Activated effector memory CD4-positive, alpha-beta T cell treated with Interleukin-2 at 50 U/mL for 16 hours (primary cell): ENCODE measurements around the gene P4HA2.
"Not testable (repeated sequence)": the region's sequence is repeated elsewhere in the genome, so short reads cannot be mapped to it uniquely, and the experiment has no call there.

Experiments
- DNase-seq: peaks from one replicate; pipeline ENCODE4 v3.0.0-alpha.2; 2020

P4HA2 gene

DNA sequence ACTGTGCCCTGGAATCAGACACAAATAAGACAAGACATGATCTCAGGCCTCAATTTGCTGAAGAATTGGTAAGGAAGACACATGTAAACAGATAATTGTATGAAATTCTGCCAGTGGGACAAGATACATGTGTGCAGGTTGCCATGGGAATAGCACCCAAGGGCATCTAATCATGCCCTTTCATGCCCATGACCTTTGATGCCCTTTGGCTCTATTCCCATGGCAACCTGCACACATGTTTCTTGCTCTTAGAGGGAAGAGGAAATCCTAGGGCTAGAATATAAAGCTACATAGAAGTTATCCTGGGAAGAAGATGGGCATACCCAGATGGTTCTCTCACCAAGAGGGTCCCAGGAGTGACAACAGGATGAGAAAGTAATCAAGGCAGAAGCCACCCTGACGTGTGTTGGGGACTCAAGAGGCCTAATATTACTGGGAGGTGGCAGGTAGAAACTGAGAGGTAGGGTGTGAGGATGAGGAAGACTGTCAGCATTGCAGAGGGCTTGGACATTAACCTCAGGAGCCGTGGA lies 34.4 kb downstream of the P4HA2 start:
- DNase-seq, result no peak

DNA sequence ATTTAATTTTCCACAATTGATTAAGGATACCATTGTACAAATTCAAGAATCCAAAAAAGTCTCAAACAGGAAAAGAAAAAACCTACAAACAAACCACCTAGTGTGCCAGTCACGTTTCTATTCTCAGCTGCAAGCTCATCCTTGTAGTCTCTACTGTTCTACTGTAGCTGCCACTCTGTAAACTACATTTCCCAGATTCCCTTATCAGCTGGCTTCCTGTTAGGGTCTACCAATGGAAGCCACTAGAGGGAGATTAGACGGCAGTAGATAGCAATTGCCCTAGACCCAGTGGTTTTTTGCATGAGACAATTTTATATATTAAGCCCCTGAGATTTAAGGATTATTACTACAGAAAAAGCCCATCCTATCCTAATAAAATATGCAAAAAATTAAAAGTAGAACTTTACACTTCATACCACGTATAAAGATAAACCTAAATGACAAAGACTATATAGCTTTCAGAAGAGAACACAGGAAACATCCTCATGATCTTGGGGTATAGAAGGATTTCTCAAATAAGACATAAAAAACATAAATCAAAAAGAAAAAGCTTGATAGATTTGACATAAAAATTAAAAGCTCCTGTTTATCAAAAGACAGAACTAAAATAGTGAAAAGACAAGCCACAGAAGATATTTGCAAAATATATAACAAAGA lies 37.4 kb downstream of the P4HA2 start:
- DNase-seq, result no peak

DNA sequence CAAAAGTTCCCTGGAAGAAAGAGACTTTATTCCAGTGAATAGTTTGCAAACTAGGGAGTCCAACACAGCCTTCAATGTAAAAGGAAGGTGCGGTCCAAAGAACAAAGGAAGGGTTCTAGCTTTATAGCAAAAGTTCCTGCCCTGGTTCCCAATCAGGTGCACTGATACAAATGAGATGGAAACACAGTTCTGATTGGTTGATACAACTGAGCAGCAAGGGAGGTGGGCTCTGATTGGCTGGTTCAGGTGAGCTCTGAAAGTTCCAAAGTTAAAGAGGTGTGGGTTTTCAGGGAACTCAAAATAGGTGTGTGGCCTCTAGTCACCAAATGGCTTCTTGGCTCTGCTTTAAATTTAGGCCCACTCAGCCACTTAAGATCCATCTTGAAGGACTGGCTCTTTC lies 43.1 kb downstream of the P4HA2 start:
- no peak for DNase-seq

DNA sequence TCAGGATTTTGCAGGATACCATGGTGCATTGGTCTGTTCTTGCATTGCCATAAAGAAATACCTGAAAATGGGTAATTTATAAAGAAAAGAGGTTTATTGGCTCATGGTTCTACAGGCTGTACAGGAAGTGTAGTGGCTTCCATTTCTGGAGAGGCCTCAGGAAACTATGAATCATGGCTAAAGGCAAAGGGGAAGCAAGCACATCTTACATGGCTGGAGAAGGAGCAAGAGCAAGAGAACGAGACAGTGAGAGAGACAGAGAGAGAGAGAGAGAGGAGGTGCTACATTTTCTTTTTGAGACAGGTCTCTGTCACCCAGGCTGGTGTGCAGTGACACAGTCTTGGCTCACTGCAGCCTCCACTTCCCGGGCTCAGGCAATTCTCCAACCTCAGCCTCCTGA lies 43.9 kb downstream of the P4HA2 start:
- DNase-seq, result no peak

DNA sequence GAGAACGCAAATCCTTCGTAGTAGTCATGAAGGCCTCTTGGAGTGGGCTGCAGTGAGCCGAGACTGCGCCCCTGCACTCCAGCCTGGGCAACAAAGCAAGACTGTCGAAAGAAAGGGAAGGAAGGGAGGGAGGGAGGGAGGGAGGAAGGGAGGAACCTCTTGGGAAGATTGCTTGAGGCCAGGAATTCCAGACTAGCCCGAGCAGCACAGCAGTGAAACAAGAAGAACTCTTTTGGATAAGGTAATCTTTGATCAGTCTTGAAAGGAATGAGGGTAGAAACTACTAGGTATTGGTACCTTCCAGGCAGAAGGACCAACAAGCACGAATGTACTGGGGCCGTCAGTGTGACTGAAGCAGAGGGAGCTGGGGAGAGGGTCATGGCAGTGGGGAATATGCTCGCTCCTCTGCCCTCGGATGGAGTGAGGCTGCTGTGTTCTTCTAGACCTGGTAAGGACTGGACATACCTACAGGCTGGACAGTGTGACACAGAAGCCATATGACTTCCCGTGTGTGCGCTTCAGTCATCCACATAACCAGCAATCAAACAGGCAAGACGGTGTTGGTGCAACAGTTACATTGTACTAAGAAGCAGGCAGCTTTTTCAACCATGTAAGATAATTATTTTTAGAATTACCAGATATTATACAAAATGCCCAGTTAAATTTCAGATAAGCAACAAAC lies 45.2 kb downstream of the P4HA2 start:
- no peak for DNase-seq

DNA sequence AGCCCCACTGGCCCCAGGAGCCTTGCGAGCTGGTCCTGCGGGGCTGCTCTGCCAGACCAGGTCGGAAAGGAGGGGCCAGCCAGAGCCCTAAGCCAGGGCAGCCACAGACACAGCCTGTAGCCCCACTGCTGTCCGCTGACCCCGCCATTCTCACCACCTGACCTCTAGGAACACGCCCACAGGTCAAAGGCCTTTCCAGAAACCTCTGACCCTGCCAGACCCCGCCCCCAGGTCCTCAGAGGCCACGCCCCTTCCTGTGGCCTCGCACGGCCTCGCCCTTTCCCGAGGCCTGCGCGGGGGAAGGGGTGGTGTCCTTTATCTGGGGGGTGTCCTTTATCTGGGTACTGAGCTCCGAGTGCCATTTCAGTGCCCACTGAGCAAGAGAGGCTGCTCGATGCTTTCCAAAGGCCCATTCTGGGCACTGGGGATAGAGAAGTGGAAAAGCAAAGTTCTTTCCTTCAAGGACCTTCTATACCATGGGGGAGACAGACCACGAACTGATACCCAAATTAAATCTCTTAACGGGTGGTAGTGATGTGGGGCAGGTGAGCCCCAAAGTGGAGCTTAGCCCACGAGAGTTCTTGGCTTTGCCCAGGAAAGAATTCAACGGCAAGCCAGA lies 46.5 kb downstream of the P4HA2 start:
- no peak for DNase-seq

DNA sequence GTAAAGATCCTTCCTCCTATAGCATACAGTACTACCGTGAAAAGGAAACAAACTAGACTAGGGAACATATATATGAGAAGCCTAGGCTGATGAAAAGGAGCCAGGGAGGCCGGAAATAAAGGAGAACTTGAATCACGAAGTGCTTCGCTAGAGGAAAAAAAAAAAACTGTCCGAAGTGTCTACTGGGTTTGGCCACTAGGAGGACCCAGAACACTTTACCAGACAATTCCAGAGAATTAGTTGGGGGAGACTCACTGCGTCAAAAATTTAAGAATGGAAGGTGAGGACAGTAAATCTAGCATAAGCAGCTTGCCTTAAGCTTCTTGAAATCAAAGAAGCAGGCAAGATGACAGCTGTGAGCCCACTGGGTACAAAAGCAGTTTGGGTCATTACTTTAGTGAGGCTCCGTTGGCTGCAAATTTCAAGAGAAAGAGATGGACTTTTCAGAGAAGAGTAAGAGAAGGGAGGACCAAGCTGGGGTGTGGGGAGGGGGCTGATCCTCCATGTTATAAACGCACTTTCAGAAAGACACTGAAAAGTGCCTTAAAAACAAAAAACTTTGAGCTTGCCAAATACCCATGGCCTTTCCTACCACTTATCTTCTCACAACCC lies 47.4 kb downstream of the P4HA2 start:
- DNase-seq, result no peak

DNA sequence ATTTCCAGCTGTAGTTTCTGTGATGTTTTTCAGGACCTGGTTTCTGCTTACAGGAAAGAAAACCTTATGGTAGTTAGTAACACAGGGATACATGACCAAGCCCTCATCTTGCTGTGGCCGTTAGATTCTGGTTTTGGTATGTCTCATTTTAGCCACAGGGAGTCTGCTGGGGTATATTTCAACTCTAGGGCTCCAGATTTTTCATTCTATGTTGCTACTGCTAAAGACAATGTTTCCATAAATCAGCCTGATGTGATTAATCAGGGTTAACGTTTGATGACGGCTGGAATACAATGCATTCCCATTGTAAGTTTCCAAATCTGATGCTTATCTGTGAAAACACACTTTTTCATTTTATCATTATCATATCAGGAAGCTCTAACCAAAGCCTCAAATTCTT lies 48.2 kb downstream of the P4HA2 start:
- no peak for DNase-seq

DNA sequence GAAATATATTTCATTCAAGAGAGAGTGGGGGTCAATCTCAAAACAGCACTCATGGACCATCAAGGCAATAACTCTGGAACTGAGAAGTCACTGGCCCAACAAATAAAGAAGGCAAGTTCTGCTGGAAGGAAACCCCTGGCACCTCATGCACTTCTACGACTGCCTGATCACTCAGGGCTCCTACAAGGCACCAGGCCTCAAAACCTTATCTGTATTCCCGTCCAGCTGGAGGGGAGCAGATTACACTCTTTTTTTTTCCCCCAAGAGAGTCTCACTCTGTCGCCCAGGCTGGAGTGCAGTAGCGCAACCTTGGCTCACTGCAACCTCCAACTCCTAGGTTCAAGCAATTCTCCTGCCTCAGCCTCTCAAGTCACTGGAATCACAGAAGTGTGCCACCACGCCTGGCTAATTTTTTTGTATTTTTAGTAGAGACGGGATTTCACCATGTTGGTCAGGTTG lies 49.9 kb downstream of the P4HA2 start:
- no peak for DNase-seq

DNA sequence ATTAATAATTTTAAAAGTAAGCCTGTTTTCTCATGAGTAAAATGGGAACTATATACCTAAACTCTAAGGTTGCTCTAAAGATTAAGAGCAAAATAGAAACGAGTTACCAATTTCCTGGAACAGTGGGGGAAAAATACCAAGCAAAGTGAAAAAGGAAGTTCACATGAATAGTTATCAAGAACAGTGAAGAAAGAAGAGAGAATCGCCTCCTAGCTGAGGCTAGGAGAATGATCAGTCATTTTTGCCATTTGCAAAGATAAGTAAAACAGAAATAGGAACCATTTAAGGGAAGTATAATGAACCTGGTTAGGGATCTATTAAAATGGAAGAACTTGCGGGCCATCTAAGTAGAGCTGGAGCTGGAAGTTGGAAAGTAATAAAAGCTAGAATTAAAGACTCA lies 50.7 kb downstream of the P4HA2 start:
- DNase-seq, result no peak

DNA sequence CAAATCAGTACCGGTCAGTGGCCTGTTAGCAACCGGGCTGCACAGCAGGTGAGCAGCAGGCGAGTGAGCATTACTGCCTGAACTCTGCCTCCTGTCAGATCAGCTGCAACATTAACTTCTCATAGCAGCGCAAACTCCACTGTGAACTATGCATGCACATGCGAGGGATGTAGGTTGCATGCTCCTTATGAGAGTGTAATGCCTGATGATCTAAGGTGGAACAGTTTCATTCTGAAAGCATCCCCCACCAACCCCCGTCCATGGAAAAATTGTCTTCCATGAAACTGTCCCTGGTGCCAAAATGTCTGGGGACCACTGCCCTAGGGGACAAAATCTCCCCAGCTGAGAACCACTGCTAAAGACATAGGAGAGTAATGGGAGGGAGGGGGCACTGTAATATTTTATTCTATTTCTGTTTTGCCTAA lies 51.1 kb downstream of the P4HA2 start:
- no peak for DNase-seq

DNA sequence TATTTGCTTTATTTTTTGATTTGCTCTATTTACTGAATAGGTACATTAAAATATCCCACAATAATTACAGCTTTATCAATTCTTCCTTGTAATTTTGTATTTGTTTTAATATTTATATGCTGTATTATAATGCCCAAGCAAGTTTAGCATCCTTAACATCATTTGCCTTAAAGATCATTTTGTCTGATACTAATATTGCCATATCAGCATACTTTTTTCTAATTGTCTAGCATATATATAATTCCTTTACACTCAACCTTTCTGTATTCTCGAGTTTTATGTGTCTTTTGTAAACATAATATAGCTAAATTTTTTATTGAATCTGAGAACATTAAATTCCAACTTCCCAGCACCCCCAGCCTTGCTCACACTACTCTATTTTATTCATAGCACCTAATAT lies 64.7 kb downstream of the P4HA2 start:
- no peak for DNase-seq

DNA sequence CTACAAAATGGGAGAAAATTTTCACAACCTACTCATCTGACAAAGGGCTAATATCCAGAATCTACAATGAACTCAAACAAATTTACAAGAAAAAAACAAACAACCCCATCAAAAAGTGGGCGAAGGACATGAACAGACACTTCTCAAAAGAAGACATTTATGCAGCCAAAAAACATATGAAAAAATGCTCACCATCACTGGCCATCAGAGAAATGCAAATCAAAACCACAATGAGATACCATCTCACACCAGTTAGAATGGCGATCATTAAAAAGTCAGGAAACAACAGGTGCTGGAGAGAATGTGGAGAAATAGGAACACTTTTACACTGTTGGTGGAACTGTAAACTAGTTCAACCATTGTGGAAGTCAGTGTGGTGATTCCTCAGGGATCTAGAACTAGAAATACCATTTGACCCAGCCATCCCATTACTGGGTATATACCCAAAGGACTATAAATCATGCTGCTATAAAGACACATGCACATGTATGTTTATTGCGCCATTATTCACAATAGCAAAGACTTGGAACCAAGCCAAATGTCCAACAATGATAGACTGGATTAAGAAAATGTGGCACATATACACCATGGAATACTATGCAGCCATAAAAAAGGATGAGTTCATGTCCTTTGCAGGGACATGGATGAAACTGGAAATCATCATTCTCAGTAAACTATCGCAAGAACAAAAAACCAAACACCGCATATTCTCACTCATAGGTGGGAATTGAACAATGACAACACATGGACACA lies 65.9 kb downstream of the P4HA2 start:
- DNase-seq, result not testable (repeated sequence)

DNA sequence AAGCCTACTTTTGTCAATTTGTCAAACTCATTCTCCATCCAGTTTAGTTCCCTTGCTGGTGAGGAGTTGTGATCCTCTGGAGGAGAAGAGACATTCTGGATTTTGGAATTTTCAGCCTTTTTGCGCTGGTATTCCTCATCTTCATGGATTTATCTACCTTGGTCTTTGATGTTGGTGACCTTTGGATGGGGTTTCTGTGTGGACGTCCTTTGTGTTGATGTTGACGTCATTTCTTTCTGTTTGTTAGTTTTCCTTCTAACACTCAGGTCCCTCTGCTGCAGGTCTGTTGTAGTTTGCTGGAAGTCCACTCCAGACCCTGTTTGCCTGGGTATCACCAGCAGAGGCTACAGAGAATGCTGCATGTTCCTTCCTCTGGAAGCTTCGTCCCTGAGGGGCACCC lies 71.2 kb downstream of the P4HA2 start:
- no peak for DNase-seq

DNA sequence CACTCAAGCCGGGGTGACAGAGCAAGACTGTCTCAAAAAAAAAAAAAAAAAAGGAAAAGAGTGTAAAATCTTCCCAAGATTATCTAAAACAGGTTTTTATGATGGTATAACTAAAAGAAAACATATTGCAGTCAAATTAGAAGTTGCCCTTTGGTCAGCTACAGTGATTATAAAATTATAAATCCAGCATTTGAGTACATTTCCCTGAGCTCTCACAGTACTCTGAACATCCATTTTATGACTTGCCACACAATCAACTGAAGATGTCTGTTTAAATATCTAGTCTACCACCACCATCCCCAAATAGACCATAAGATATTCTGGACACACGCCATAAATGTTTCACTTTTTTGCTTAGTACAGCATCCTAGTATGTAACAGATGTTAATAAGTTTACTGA lies 77.1 kb downstream of the P4HA2 start:
- no peak for DNase-seq

DNA sequence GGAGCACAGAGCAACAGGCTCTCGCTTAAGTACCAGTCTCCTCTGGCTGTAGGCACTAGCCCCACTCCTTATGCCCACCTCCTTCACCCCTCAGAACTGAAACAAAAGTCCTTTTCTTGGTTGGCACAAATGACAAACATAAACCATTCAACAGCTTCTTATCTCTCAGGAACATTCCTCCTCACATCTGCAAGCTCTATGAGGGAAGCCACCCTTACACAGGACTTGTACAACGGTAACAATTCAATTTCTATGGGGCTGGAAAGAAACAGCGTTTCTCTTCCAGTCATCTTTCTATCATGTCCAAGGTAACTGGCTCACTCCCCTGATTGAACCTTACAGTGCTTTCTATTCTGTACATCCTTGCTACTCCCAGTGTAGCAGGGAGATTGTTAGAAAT lies 80.0 kb downstream of the P4HA2 start:
- no peak for DNase-seq

DNA sequence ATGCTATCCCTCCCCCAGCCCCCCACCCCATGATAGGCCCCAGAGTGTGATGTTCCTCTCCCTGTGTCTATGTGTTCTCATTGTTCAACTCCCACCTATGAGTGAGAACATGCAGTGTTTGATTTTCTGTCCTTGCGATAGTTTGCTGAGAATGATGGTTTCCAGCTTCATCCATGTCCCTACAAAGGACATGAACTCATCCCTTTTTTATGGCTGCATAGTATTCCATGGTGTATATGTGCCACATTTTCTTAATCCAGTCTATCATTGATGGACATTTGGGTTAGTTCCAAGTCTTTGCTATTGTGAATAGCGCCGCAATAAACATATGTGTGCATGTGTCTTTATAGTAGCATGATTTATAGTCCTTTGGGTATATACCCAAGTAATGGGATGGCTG lies 82.3 kb downstream of the P4HA2 start:
- DNase-seq, result not testable (repeated sequence)

DNA sequence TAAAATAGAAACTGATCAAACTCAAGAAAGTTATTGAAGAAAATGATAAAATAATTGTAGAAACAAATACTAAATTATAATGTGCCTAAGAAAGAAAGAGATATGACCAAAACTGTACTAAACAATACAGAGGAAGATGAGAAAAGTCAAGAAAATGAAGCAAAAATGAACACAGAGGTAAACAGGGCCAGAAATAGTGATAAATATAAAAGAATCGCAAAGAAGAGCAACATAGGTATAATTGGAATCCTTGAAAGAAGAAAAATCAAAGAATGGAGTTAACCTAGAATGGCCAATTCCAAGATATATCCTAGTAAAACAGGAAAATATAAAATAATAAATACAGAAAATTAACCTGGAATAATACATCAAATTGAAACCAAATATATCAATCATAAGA lies 84.5 kb downstream of the P4HA2 start:
- DNase-seq, result no peak

DNA sequence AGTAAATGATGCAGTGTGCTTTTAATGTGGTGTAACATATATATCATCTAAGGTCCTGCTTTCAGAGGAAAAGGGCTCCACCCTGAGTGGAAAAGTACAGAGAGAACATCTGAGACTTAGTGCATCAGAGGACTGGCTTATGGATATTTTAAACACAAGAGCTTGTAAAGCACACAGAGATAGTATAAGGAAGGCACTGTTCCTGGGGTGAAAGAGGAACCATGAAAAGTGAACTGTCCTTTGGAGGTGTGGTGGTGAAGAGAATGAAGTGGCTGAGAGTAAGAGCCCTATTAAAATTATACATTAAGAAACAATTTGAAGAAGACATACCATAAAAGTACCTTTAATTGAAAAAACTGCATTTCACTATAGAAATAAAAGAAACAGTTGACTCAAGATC lies 85.2 kb downstream of the P4HA2 start:
- no peak for DNase-seq
